GM13976 (cell line): ENCODE data around the gene CWC22.

Source experiments
- DNase-seq: peaks from one replicate; pipeline ENCODE4 v3.0.0; 2012; ENCODE audit warnings: low spot score
- in situ Hi-C: fragments of 300-500 bp; cut with MboI; formaldehyde crosslinking; loops from one replicate; pipeline ENCODE4 v1.12.0; 2022; ENCODE audit warnings: low sequenced_read_pairs, mixed read lengths, inconsistent platforms; ENCODE audit not compliant: unreplicated experiment
- TF ChIP-seq, protein P1 (sequence below): IDR thresholded peaks from 2 replicates; pipeline ENCODE4 v1.5.1; 2012; ENCODE audit warnings: borderline replicate concordance, mild to moderate bottlenecking; ENCODE audit not compliant: insufficient read depth; ENCODE audit errors: extremely low read depth, missing control alignments, control extremely low read depth

The CWC22 gene

DNA sequence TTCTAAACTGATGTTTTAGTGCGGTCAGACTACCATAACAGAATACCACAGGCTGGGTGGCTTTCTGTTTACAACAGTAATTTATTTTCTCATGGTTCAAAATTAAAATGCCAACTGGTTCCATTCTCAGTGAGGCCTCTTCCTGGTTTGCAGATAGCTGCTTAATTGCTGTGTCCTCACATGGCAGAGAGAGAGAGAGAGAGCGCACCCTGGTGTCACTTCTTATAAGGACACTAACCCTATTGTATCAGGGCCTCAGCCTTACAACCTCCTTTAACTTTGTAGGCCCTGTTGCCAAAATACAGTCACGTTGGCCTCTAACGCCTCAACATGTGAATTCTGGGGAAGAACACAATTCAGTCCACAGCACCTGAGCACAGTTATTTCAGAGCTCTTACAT is 108.2 kb downstream of the CWC22 start:
- TF ChIP-seq, protein P1, sequence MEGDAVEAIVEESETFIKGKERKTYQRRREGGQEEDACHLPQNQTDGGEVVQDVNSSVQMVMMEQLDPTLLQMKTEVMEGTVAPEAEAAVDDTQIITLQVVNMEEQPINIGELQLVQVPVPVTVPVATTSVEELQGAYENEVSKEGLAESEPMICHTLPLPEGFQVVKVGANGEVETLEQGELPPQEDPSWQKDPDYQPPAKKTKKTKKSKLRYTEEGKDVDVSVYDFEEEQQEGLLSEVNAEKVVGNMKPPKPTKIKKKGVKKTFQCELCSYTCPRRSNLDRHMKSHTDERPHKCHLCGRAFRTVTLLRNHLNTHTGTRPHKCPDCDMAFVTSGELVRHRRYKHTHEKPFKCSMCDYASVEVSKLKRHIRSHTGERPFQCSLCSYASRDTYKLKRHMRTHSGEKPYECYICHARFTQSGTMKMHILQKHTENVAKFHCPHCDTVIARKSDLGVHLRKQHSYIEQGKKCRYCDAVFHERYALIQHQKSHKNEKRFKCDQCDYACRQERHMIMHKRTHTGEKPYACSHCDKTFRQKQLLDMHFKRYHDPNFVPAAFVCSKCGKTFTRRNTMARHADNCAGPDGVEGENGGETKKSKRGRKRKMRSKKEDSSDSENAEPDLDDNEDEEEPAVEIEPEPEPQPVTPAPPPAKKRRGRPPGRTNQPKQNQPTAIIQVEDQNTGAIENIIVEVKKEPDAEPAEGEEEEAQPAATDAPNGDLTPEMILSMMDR = no peak
- in situ Hi-C loops = no loop called here
- DNase-seq = no peak
